ENCODE results near the gene NEK10. TPM values are rescaled to one million over a fixed set of nuclear protein-coding genes. Genes with fewer than 3 reads are reported as not detected.

The NEK10 gene
- total RNA-seq, 1 experiment from 2014 or later, result 1.2 TPM

DNA sequence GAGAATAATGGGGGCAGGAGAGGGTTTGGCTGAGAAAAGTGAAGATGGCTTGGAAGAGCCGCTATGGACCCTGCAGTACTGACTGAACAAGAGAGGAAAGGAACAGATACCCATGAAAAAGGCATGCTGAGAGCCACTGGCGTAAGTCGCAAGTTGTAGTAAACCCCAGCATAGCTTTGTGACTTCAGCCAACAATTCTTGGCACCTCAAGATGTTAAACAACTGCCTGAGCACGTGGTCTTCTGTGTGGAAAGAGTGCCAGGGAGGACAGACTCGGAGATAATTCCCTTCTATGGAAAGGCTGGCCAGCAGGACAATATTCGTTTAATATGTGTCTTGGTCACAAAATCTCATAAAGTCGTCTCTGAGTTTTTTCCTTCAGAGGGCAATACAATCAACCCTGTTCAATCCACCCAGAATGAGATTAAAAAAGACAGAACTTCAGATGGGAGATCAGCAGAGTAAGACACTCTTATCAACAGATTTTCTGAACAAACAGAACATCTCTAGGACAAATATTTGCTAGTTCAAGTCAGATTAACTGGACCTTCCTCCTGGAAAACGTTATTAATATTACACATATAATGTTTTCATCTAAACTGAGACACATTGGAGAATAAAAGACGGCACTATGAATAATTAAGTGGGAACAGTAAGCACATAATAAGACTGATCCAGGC is 49.2 kb downstream of the NEK10 start:
- CTCF ChIA-PET, result no interaction called here
- Histone ChIP-seq H2AFZ (ENCODE audit: low read depth, low read length, poor library complexity, severe bottlenecking) (no peak overlapping the region), H3K4me1 (ENCODE audit: control insufficient read depth in 1 of 2, insufficient read depth in 2 of 2, low read length in 2 of 2) (no peaks in the 10 kb centered on the region), H3K4me3 (replicated peaks in 1 of 2; ENCODE audit: low read depth in 1 of 2, low read length in 2 of 2) (no peak overlapping the region), H4K20me1 (ENCODE audit: insufficient read depth) (no peaks in the 10 kb centered on the region), H3K79me2 (ENCODE audit: insufficient read depth, low read length) (no peaks in the 10 kb centered on the region), H3K9ac (ENCODE audit: low read length) (no peak overlapping the region), H3K36me3 (ENCODE audit: control insufficient read depth in 1 of 2, insufficient read depth in 2 of 2, low read length in 2 of 2) (no peaks in the 10 kb centered on the region), H3K27me3 (ENCODE audit: insufficient read depth, low read length) (no peaks in the 10 kb centered on the region), H3K9me3 (ENCODE audit: control insufficient read depth in 1 of 2, insufficient read depth in 1 of 2, low read depth in 1 of 2, low read length in 2 of 2) (no peaks in the 10 kb centered on the region), H3K4me2 (ENCODE audit: low read length) (no peak overlapping the region), H3K27ac (ENCODE audit: low read depth, low read length) (no peak overlapping the region), H3K9me2 (ENCODE audit: insufficient read depth) (no peaks in the 10 kb centered on the region)
- POLR2A ChIA-PET, result no interaction called here
- no peak for TF ChIP-seq EZH2phosphoT487 (IDR thresholded peaks at IDR 0.05; ENCODE audit: borderline replicate concordance)
- intact Hi-C loops (cut with micrococcal nuclease), result loop anchor here (10.0 kb wide), 1 partner anchor 1005 kb away; no protein-coding TSS in a partner anchor
- no TSS peak for BruUV-seq (replicated peaks)
- RAD21 ChIA-PET (ENCODE audit: low non-redundant PET in 1 of 2, low total read pairs in 2 of 2, uncharacterized antibody in 2 of 2, unreplicated experiment in 2 of 2), result no interaction called here
- DNase-seq (ENCODE audit: low read depth, low spot score) (no peak), ATAC-seq (no peak)

DNA sequence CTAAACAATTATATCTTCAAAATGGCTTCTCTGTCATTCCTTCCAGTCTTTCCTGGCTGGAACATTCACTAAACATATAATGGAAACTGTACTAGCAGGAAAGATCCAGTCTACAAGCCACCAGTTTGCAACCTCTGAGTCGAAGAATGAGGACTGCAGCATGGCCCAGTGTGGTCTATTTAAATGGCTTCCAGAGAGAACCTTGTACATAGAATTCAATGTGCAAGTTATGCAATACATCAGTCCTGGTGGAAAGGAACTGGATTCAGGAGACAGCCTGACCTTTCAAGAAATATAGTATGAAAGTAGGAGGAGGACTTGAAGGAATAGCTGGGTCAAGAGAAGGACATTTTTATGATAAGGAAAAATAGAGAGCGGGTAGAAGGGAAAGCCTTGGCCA is 49.9 kb downstream of the NEK10 start:
- CTCF ChIA-PET, result no interaction called here
- Histone ChIP-seq H4K20me1 (ENCODE audit: insufficient read depth) (no peaks in the 10 kb centered on the region), H3K9ac (ENCODE audit: low read length) (no peak overlapping the region), H3K36me3 (ENCODE audit: control insufficient read depth in 1 of 2, insufficient read depth in 2 of 2, low read length in 2 of 2) (no peaks in the 10 kb centered on the region), H3K4me3 (replicated peaks in 1 of 2; ENCODE audit: low read depth in 1 of 2, low read length in 2 of 2) (no peak overlapping the region), H3K4me2 (ENCODE audit: low read length) (no peak overlapping the region), H3K79me2 (ENCODE audit: insufficient read depth, low read length) (no peaks in the 10 kb centered on the region), H3K9me2 (ENCODE audit: insufficient read depth) (no peaks in the 10 kb centered on the region), H2AFZ (ENCODE audit: low read depth, low read length, poor library complexity, severe bottlenecking) (no peak overlapping the region), H3K9me3 (ENCODE audit: control insufficient read depth in 1 of 2, insufficient read depth in 1 of 2, low read depth in 1 of 2, low read length in 2 of 2) (no peaks in the 10 kb centered on the region), H3K4me1 (ENCODE audit: control insufficient read depth in 1 of 2, insufficient read depth in 2 of 2, low read length in 2 of 2) (no peaks in the 10 kb centered on the region), H3K27ac (ENCODE audit: low read depth, low read length) (no peak overlapping the region), H3K27me3 (ENCODE audit: insufficient read depth, low read length) (no peaks in the 10 kb centered on the region)
- POLR2A ChIA-PET, result no interaction called here
- no peak for DNase-seq (ENCODE audit: low read depth, low spot score)
- BruUV-seq (replicated peaks), result no TSS peak
- RAD21 ChIA-PET (ENCODE audit: low non-redundant PET in 1 of 2, low total read pairs in 2 of 2, uncharacterized antibody in 2 of 2, unreplicated experiment in 2 of 2), result no interaction called here
- intact Hi-C loops (cut with micrococcal nuclease), result loop anchor here (10.0 kb wide), 1 partner anchor 1005 kb away; no protein-coding TSS in a partner anchor
- TF ChIP-seq, protein P1, sequence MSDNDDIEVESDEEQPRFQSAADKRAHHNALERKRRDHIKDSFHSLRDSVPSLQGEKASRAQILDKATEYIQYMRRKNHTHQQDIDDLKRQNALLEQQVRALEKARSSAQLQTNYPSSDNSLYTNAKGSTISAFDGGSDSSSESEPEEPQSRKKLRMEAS (IDR thresholded peaks at IDR 0.05), result no peak
- TF ChIP-seq SIN3A (IDR thresholded peaks at IDR 0.05; ENCODE audit: low read depth), result no peak
- TF ChIP-seq ZFX (IDR thresholded peaks at IDR 0.05), result no peak
- TF ChIP-seq ZNF274 (IDR thresholded peaks at IDR 0.05; ENCODE audit: low read depth, low read length), result no peak
- TF ChIP-seq, protein P2, sequence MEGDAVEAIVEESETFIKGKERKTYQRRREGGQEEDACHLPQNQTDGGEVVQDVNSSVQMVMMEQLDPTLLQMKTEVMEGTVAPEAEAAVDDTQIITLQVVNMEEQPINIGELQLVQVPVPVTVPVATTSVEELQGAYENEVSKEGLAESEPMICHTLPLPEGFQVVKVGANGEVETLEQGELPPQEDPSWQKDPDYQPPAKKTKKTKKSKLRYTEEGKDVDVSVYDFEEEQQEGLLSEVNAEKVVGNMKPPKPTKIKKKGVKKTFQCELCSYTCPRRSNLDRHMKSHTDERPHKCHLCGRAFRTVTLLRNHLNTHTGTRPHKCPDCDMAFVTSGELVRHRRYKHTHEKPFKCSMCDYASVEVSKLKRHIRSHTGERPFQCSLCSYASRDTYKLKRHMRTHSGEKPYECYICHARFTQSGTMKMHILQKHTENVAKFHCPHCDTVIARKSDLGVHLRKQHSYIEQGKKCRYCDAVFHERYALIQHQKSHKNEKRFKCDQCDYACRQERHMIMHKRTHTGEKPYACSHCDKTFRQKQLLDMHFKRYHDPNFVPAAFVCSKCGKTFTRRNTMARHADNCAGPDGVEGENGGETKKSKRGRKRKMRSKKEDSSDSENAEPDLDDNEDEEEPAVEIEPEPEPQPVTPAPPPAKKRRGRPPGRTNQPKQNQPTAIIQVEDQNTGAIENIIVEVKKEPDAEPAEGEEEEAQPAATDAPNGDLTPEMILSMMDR (IDR thresholded peaks at IDR 0.05 in 2 of 3, conservative IDR thresholded peaks at IDR 0.05 in 1 of 3; ENCODE audit: borderline replicate concordance in 1 of 3, insufficient read depth in 1 of 3, low read depth in 2 of 3, low read length in 2 of 3), result no peak
- no peak for TF ChIP-seq JUND (IDR thresholded peaks at IDR 0.05)
- TF ChIP-seq EGR1 (IDR thresholded peaks at IDR 0.05; ENCODE audit: low read depth), result no peak
- TF ChIP-seq YY1 (IDR thresholded peaks at IDR 0.05; ENCODE audit: extremely low read depth, insufficient replicate concordance, low read depth, low read length), result no peak
- TF ChIP-seq EZH2phosphoT487 (IDR thresholded peaks at IDR 0.05; ENCODE audit: borderline replicate concordance), result no peak
- TF ChIP-seq, protein P3, sequence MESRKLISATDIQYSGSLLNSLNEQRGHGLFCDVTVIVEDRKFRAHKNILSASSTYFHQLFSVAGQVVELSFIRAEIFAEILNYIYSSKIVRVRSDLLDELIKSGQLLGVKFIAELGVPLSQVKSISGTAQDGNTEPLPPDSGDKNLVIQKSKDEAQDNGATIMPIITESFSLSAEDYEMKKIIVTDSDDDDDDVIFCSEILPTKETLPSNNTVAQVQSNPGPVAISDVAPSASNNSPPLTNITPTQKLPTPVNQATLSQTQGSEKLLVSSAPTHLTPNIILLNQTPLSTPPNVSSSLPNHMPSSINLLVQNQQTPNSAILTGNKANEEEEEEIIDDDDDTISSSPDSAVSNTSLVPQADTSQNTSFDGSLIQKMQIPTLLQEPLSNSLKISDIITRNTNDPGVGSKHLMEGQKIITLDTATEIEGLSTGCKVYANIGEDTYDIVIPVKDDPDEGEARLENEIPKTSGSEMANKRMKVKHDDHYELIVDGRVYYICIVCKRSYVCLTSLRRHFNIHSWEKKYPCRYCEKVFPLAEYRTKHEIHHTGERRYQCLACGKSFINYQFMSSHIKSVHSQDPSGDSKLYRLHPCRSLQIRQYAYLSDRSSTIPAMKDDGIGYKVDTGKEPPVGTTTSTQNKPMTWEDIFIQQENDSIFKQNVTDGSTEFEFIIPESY (IDR thresholded peaks at IDR 0.05; ENCODE audit: extremely low read depth, insufficient replicate concordance, low read length), result no peak
- ATAC-seq, result no peak
